ENCODE data around the gene LRRC10B. TPM values are rescaled to one million over a fixed set of nuclear protein-coding genes. Genes with fewer than 3 reads are reported as not detected.

LRRC10B gene
- total and polyA plus RNA-seq, 2 of the 8 experiments (the other 6 are each of a cell fraction or from before 2014, with no cell fraction given) = 0.47 to 0.71 TPM

DNA sequence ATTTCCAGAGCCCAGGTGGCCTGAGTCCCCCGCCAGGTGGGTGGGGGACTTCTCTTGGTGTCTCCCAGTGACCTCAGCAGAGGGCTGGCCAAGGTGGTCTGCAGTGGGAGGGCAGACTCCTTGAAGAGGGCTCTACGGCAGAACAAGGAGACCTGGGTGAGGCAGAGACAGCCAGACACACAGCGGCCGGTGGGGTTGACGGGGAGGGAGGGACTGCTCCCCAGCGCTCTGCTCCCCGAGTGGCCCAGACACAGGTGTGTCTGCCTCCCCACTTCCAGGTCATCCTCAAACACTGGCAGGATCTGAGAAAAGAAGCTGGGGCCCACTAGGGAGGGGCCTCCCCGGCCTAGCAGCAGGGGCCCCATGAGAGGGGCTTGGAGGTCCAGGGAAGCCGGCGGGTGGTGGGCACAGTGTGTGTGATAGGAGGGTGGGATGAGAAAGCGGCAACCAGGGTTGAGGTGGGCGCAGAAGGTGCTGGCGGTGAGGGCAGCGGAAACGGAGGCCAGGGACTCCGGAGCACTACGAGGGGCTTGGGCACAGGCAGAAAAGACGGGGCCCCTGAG lies 42.2 kb downstream of the LRRC10B start:
- ChIA-PET CTCF (ENCODE audit: partially characterized antibody) (interaction anchor here (1.6 to 23.7 kb wide), 7 partner anchors 10 to 115 kb away, joined by 6 to 330 read pairs (median 23); no protein-coding TSS in a partner anchor), POLR2A (ENCODE audit: partially characterized antibody) (interaction anchor here (1.3 kb wide), 1 partner anchor 9 kb away, joined by 4 read pairs; no protein-coding TSS in a partner anchor)
- DNase-seq (ENCODE audit: low read depth in 1 of 2, low spot score in 2 of 2) (no peak), FAIRE-seq (no peak)
- Histone ChIP-seq H2BK15ac (ENCODE audit: low read length) (no peak overlapping the region), H3K23ac (ENCODE audit: insufficient read length) (no peak overlapping the region), H2BK20ac (ENCODE audit: low read length) (no peak overlapping the region), H4K20me1 (replicated peaks in 1 of 2; ENCODE audit: control insufficient read depth in 1 of 2, insufficient read depth in 2 of 2, low read length in 2 of 2) (peaks cover 0 to 8% of the 10 kb centered on the region in 2 experiments), H3K27ac (ENCODE audit: low read depth, low read length) (no peak overlapping the region), H3K27me3 (replicated peaks in 1 of 4; ENCODE audit: control insufficient read depth in 3 of 4, extremely low read depth in 1 of 4, insufficient read depth in 3 of 4, low read length in 3 of 4) (peaks cover 0 to 14% (median 11%) of the 10 kb centered on the region in 4 experiments; a peak in 6 of 7 replicates), H3K18ac (ENCODE audit: extremely low read depth, low read length) (no peak overlapping the region), H4K8ac (ENCODE audit: extremely low read depth, insufficient read depth, low read length) (peak overlapping the region; percentile 1; the same call in 1 of the 2 replicates), H2AK5ac (ENCODE audit: low read depth, low read length) (no peak overlapping the region), H3K9me3 (ENCODE audit: insufficient read depth in 2 of 2, low read depth in 1 of 2, low read length in 1 of 2) (no peaks in the 10 kb centered on the region), H3K4me2 (ENCODE audit: insufficient read depth in 1 of 2, low read depth in 2 of 2, low read length in 2 of 2) (no peak overlapping the region), H3K79me2 (ENCODE audit: control insufficient read depth in 1 of 2, insufficient read depth in 2 of 2, low read length in 2 of 2) (no peaks in the 10 kb centered on the region), H3K4me1 (replicated peaks in 1 of 4; ENCODE audit: control insufficient read depth in 3 of 4, insufficient read depth in 4 of 4, low read length in 3 of 4) (peaks cover 0 to 28% (median 11%) of the 10 kb centered on the region in 4 experiments; a peak in 5 of 7 replicates), H2BK12ac (ENCODE audit: low read depth, low read length) (no peak overlapping the region), H3K79me1 (ENCODE audit: low read depth, low read length) (no peaks in the 10 kb centered on the region), H3K36me3 (ENCODE audit: control insufficient read depth in 2 of 4, insufficient read depth in 4 of 4, low read length in 3 of 4) (no peaks in the 10 kb centered on the region), H4K5ac (ENCODE audit: insufficient read length, low read depth, low read length) (no peak overlapping the region), H3K23me2 (ENCODE audit: low read depth, low read length) (peaks cover 8% of the 10 kb centered on the region), H3K14ac (ENCODE audit: insufficient read length) (no peak overlapping the region), H4K91ac (replicated peaks; ENCODE audit: insufficient read length, low read length) (no peak overlapping the region), H3K56ac (replicated peaks; ENCODE audit: insufficient read length, low read depth, low read length) (no peak overlapping the region), H3K9ac (replicated peaks in 1 of 4; ENCODE audit: extremely low read depth in 1 of 4, low read depth in 3 of 4, low read length in 3 of 4) (no peak overlapping the region), H2AFZ (ENCODE audit: low read length) (no peak overlapping the region), H3K4me3 (ENCODE audit: extremely low read depth in 1 of 4, insufficient read depth in 2 of 4, low read depth in 3 of 4, low read length in 4 of 4) (no peak overlapping the region), H2BK120ac (replicated peaks; ENCODE audit: low read depth, low read length) (no peak overlapping the region), H3K4ac (replicated peaks; ENCODE audit: insufficient read length, low read depth, low read length) (no peak overlapping the region), H2BK5ac (ENCODE audit: low read depth, low read length) (no peak overlapping the region)
- 91% methylated on average over 13 of the region's 18 CpGs; no CpG with 5 or more reads in 1 of the 2 experiments for WGBS, 2 experiments (ENCODE audit: extremely low coverage in 1 of 2, insufficient coverage in 1 of 2, insufficient read length in 1 of 2, insufficient replicate concordance in 2 of 2, low coverage in 1 of 2, low lambda C conversion rate in 2 of 2, missing lambda C conversion rate in 1 of 2)
- TF ChIP-seq SRF (IDR thresholded peaks at IDR 0.05; ENCODE audit: low read depth, low read length) = no peak
- no peak for TF ChIP-seq CHD2 (IDR thresholded peaks at IDR 0.05; ENCODE audit: low read length)
- TF ChIP-seq BCL11A (IDR thresholded peaks at IDR 0.05; ENCODE audit: low read depth in 2 of 2, low read length in 2 of 2) = no peak
- TF ChIP-seq SIN3A (conservative IDR thresholded peaks at IDR 0.05 in 1 of 2, IDR thresholded peaks at IDR 0.05 in 1 of 2; ENCODE audit: low read depth in 1 of 2, low read length in 2 of 2) = no peak
- TF ChIP-seq JUN (IDR thresholded peaks at IDR 0.05; ENCODE audit: low read depth, low read length) = no peak
- TF ChIP-seq EP300 (IDR thresholded peaks at IDR 0.05; ENCODE audit: borderline replicate concordance in 1 of 2, low read depth in 2 of 2, low read length in 2 of 2) = no peak
- no peak for TF ChIP-seq SAP30 (IDR thresholded peaks at IDR 0.05; ENCODE audit: insufficient read depth, insufficient replicate concordance, low read length)
